Endothelial cell of umbilical vein (primary cell): ENCODE measurements around the gene NFKB1. TPM values are rescaled to one million over a fixed set of nuclear protein-coding genes. Genes with fewer than 3 reads are reported as not detected.
"Not testable (repeated sequence)": the region's sequence is repeated elsewhere in the genome, so short reads cannot be mapped to it uniquely, and the experiment has no call there.

ENCODE experiments used
- BruUV-seq: library from RNA; stranded (reverse); fragments of 400-500 nt; replicated peaks from 2 replicates; lab custom pipeline; 2021; lab: Mats Ljungman, UMichigan
- CTCF ChIA-PET: fragments of 300-600, 350-600 bp; sonication (Branson Sonifier 250); formaldehyde crosslinking; loops from one replicate; lab custom pipeline; 2021; ENCODE audit warnings: antibody characterized with exemption, inconsistent platforms; lab: Charles Lee
- POLR2A ChIA-PET: fragments of 300-600, 350-600 bp; sonication (Branson Sonifier 250); formaldehyde crosslinking; loops from one replicate; lab custom pipeline; 2021; ENCODE audit warnings: antibody characterized with exemption, inconsistent platforms; lab: Charles Lee
- DNase-seq: peaks from one replicate; pipeline ENCODE4 v3.0.0-alpha.2; 2011; ENCODE audit warnings: low read depth, low spot score
- FAIRE-seq: peaks from 2 replicates; lab custom pipeline; 2011; peaks lifted over from hg19 to GRCh38; lab: Jason Lieb, UNC
- H2AFZ ChIP-seq: 2 replicates; pipeline ENCODE4 v1.6.0; 2012; ENCODE audit warnings: low read depth, low read length, control low read depth, inconsistent platforms
- H3K27ac ChIP-seq: 2 replicates; pipeline ENCODE4 v1.5.1; 2011; ENCODE audit warnings: low read depth, mild to moderate bottlenecking, control low read depth, low read length, moderate library complexity; ENCODE audit not compliant: insufficient read depth
- H3K27me3 ChIP-seq, 2 experiments: 2 replicates each; pipeline versions ENCODE4 v1.6.0 to v1.6.1; 2011; ENCODE audit warnings: low read length in 2 of 2, mixed read lengths in 1 of 2; ENCODE audit not compliant: control insufficient read depth in 2 of 2, insufficient read depth in 2 of 2
- H3K36me3 ChIP-seq, 2 experiments: 2 replicates in 1 of 2; 3 replicates in 1 of 2; pipeline ENCODE4 v1.5.1; 2011; ENCODE audit warnings: low read length in 2 of 2, mild to moderate bottlenecking in 1 of 2, moderate library complexity in 1 of 2; ENCODE audit not compliant: control insufficient read depth in 2 of 2, insufficient read depth in 2 of 2; ENCODE audit errors: extremely low read depth in 1 of 2
- H3K4me1 ChIP-seq: 3 replicates; pipeline ENCODE4 v1.5.1; 2011; ENCODE audit warnings: mild to moderate bottlenecking, low read length; ENCODE audit not compliant: control insufficient read depth, insufficient read depth; ENCODE audit errors: extremely low read depth
- H3K4me2 ChIP-seq: 2 replicates; pipeline ENCODE4 v1.6.1; 2011; ENCODE audit warnings: low read length, control low read depth, mixed read lengths; ENCODE audit not compliant: insufficient read depth
- H3K4me3 ChIP-seq, 3 experiments: fragments of 200-600 bp in 1 of 3; sonication (generic), shearing (Covaris generic) in 1 of 3; replicated peaks in 1 of 3; 2 replicates each; pipeline ENCODE4 v1.5.1; 2011 to 2016; ENCODE audit warnings: control low read depth in 3 of 3, low read length in 3 of 3, mild to moderate bottlenecking in 2 of 3, inconsistent platforms in 1 of 3, low read depth in 1 of 3, moderate library complexity in 1 of 3; ENCODE audit not compliant: insufficient read depth in 1 of 3
- H3K79me2 ChIP-seq: 2 replicates; pipeline ENCODE4 v1.6.0; 2012; ENCODE audit warnings: low read length, inconsistent platforms; ENCODE audit not compliant: control insufficient read depth, insufficient read depth
- H3K9ac ChIP-seq: replicated peaks from 2 replicates; pipeline ENCODE3; 2011; ENCODE audit warnings: low read length, control low read depth; ENCODE audit not compliant: insufficient read depth; ENCODE audit errors: extremely low read depth
- H3K9me1 ChIP-seq: replicated peaks from 3 replicates; pipeline ENCODE4 v1.6.0; 2011; ENCODE audit warnings: mild to moderate bottlenecking, low read length; ENCODE audit not compliant: control insufficient read depth, insufficient read depth; ENCODE audit errors: extremely low read depth
- H3K9me3 ChIP-seq: replicated peaks from 2 replicates; pipeline ENCODE4 v1.5.1; 2012; ENCODE audit warnings: low read length, inconsistent platforms; ENCODE audit not compliant: control insufficient read depth, insufficient read depth
- H4K20me1 ChIP-seq: replicated peaks from 2 replicates; pipeline ENCODE3; 2011; ENCODE audit warnings: mild to moderate bottlenecking, low read length; ENCODE audit not compliant: control insufficient read depth, insufficient read depth; ENCODE audit errors: extremely low read depth
- EZH2 ChIP-seq: IDR thresholded peaks from 2 replicates; pipeline ENCODE4 v1.6.1; 2012; ENCODE audit warnings: borderline replicate concordance, low read depth, mild to moderate bottlenecking, moderate library complexity, low read length, inconsistent platforms; ENCODE audit not compliant: severe bottlenecking
- FOS ChIP-seq: IDR thresholded peaks from 2 replicates; pipeline ENCODE4 v1.6.1; 2011; ENCODE audit warnings: mild to moderate bottlenecking, low read length, moderate library complexity, borderline replicate concordance; ENCODE audit not compliant: insufficient read depth
- GATA2 ChIP-seq: IDR thresholded peaks from 2 replicates; pipeline ENCODE4 v1.7.0; 2011; ENCODE audit warnings: low read depth, mild to moderate bottlenecking, moderate library complexity, mixed read lengths, low read length; ENCODE audit not compliant: insufficient read length, insufficient read depth
- JUN ChIP-seq: IDR thresholded peaks from 2 replicates; pipeline ENCODE4 v1.6.1; 2011; ENCODE audit warnings: borderline replicate concordance, low read depth; ENCODE audit not compliant: insufficient read length, insufficient read depth
- MAX ChIP-seq: IDR thresholded peaks from 2 replicates; pipeline ENCODE4 v1.6.1; 2011; ENCODE audit not compliant: insufficient read depth, insufficient read length
- MYC ChIP-seq: IDR thresholded peaks from one replicate; pipeline ENCODE4 v1.6.1; 2011; ENCODE audit warnings: mild to moderate bottlenecking, low read depth, low read length
- POLR2A ChIP-seq: IDR thresholded peaks from 2 replicates; pipeline ENCODE4 v1.6.1; 2012; ENCODE audit warnings: low read depth, mild to moderate bottlenecking, control low read depth, low read length
- POLR2AphosphoS5 ChIP-seq: IDR thresholded peaks from 2 replicates; pipeline ENCODE4 v1.6.1; 2012; ENCODE audit warnings: low read depth, mild to moderate bottlenecking, control low read depth, low read length, moderate library complexity; ENCODE audit not compliant: insufficient read depth
- dilution Hi-C: fragments of 300-500 bp; cut with MboI; formaldehyde crosslinking; loops from one replicate; pipeline ENCODE4 v1.15.0; 2019; ENCODE audit warnings: low sequenced_read_pairs; ENCODE audit not compliant: extremely low pct_ligation_motif_present
- intact Hi-C: fragments of 100-400 bp; cut with micrococcal nuclease; formaldehyde crosslinking; loops from one replicate; pipeline ENCODE4 v1.10.0; 2022
- polyA plus RNA-seq, 4 experiments: library from polyadenylated mRNA; depleted of rRNA in 3 of 4; stranded (reverse) in 3 of 4; unstranded in 1 of 4; fragments of >200 nt; gene quantifications; 2 replicates each; pipeline versions ENCODE4 v1.2.1 to v1.2.3, GENCODE V29; 2011 to 2012; ENCODE audit warnings: missing spikeins in 1 of 4
- total RNA-seq: library from RNA; stranded (reverse); gene quantifications from 2 replicates; pipeline ENCODE4 v1.2.3, GENCODE V29; 2021
- TF ChIP-seq, protein P1 (sequence below), 2 donors: IDR thresholded peaks; 1 replicate in 1 of 2; 2 replicates in 1 of 2; pipeline ENCODE4 v1.5.1; 2011; ENCODE audit warnings: low read length in 2 of 2, mild to moderate bottlenecking in 2 of 2, moderate library complexity in 2 of 2, control low read depth in 1 of 2, inconsistent platforms in 1 of 2, low read depth in 1 of 2; ENCODE audit not compliant: insufficient read depth in 1 of 2; ENCODE audit errors: extremely low read depth in 1 of 2

Gene NFKB1
- total and polyA plus RNA-seq, 2 donors (not counting 3 experiments of a cell fraction or from before 2014, with no cell fraction given) = 21.3 to 41.4 TPM

DNA sequence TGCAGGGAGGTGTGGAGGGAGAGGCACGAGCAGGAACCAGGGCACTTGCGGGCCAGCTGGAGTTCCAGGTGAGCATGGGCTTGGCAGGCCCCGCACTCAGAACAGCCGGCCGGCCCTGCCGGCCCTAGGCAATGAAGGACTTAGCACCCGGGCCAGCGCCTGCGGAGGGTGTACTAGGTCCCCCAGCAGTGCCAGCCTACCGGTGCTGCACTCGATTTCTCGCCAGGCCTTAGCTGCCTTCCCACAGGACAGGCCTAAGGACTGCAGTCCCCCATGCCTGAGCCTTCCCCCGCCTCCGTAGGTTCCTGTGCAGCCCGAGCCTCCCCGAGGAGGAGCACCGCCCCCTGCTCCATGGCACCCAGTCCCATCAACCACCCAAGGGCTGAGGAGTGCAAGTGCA lies 18.0 kb upstream of the NFKB1 start:
- Histone ChIP-seq H3K4me3 (no peak overlapping the region), H3K9me3 (no peaks in the 10 kb centered on the region), H3K27me3 (peaks cover under 1 to 2% of the 10 kb centered on the region in 2 experiments), H4K20me1 (no peaks in the 10 kb centered on the region), H3K36me3 (no peaks in the 10 kb centered on the region), H2AFZ (no peak overlapping the region), H3K79me2 (no peaks in the 10 kb centered on the region), H3K27ac (no peak overlapping the region), H3K4me2 (no peak overlapping the region), H3K9me1 (no peaks in the 10 kb centered on the region), H3K4me1 (no peaks in the 10 kb centered on the region), H3K9ac (no peak overlapping the region)
- BruUV-seq = no TSS peak
- intact Hi-C loops (no loop called here), dilution Hi-C loops (no loop called here)
- TF ChIP-seq POLR2A = no peak
- no peak for TF ChIP-seq EZH2
- TF ChIP-seq, protein P1, sequence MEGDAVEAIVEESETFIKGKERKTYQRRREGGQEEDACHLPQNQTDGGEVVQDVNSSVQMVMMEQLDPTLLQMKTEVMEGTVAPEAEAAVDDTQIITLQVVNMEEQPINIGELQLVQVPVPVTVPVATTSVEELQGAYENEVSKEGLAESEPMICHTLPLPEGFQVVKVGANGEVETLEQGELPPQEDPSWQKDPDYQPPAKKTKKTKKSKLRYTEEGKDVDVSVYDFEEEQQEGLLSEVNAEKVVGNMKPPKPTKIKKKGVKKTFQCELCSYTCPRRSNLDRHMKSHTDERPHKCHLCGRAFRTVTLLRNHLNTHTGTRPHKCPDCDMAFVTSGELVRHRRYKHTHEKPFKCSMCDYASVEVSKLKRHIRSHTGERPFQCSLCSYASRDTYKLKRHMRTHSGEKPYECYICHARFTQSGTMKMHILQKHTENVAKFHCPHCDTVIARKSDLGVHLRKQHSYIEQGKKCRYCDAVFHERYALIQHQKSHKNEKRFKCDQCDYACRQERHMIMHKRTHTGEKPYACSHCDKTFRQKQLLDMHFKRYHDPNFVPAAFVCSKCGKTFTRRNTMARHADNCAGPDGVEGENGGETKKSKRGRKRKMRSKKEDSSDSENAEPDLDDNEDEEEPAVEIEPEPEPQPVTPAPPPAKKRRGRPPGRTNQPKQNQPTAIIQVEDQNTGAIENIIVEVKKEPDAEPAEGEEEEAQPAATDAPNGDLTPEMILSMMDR (IDR thresholded peaks at IDR 0.05; ENCODE audit: extremely low read depth in 1 of 2, insufficient read depth in 1 of 2, low read depth in 1 of 2, low read length in 2 of 2) = no peak
- no peak for TF ChIP-seq GATA2
- no peak for TF ChIP-seq MYC
- no peak for TF ChIP-seq FOS
- TF ChIP-seq MAX = no peak
- TF ChIP-seq JUN = no peak
- TF ChIP-seq POLR2AphosphoS5 = no peak
- ChIA-PET POLR2A (no interaction called here), CTCF (interaction anchor here (1.6 kb wide), 1 partner anchor 17 kb away, joined by 5 read pairs; no protein-coding TSS in a partner anchor)
- FAIRE-seq (no peak), DNase-seq (no peak)

- FAIRE-seq, dilution Hi-C loops: not testable (repeated sequence)
- CTCF ChIA-PET = interaction anchor here (1.6 kb wide), 1 partner anchor 16 kb away, joined by 5 read pairs; no protein-coding TSS in a partner anchor
Measured at GRCh38 chr4:102483990-102484692, 17.0 kb upstream of the NFKB1 start.

More at GRCh38 chr4:102483990-102484692, 17.0 kb upstream of the NFKB1 start:
- H4K20me1 ChIP-seq, H2AFZ ChIP-seq, H3K9ac ChIP-seq, H3K27me3 ChIP-seq, H3K9me1 ChIP-seq, DNase-seq, BruUV-seq, H3K27ac ChIP-seq, POLR2A ChIA-PET, intact Hi-C loops, H3K4me1 ChIP-seq, H3K4me3 ChIP-seq, H3K36me3 ChIP-seq, H3K9me3 ChIP-seq, H3K4me2 ChIP-seq, H3K79me2 ChIP-seq: not testable (repeated sequence)
